SU-DHL-6 (cell line): ENCODE results near the gene POLA1.

ENCODE experiments used
- H2AFZ ChIP-seq: fragments of 200-600 bp; sonication (generic); 2 replicates; pipeline ENCODE4 v1.6.1; 2014; ENCODE audit warnings: low read depth, mild to moderate bottlenecking, moderate library complexity, mixed read lengths, antibody characterized with exemption, low read length; ENCODE audit not compliant: severe bottlenecking
- H3F3A ChIP-seq: fragments of 200-600 bp; shearing (Covaris generic); 2 replicates; pipeline ENCODE4 v1.6.0; 2016; ENCODE audit warnings: antibody characterized with exemption, mild to moderate bottlenecking; ENCODE audit not compliant: insufficient read depth
- H3K27ac ChIP-seq: fragments of 200-600 bp; sonication (generic); 2 replicates; pipeline ENCODE4 v1.5.1; 2016; ENCODE audit warnings: low read depth, mild to moderate bottlenecking, low read length, moderate library complexity, mixed read lengths
- H3K27me3 ChIP-seq: fragments of 200-600 bp; sonication (generic), shearing (Covaris generic); 2 replicates; pipeline ENCODE4 v1.6.0; 2014; ENCODE audit warnings: mild to moderate bottlenecking, low read length
- H3K36me3 ChIP-seq: fragments of 200-600 bp; sonication (generic); 2 replicates; pipeline ENCODE4 v1.6.1; 2014; ENCODE audit warnings: mild to moderate bottlenecking, low read length, mixed read lengths
- H3K4me2 ChIP-seq: fragments of 300-600, 200-600 bp; shearing (Covaris generic), sonication (generic); 2 replicates; pipeline ENCODE4 v1.6.0; 2014; ENCODE audit warnings: low read length, low read depth, mild to moderate bottlenecking; ENCODE audit not compliant: poor library complexity, severe bottlenecking
- H3K4me3 ChIP-seq: fragments of 200-600 bp; sonication (generic); 2 replicates; pipeline ENCODE4 v1.5.1; 2014; ENCODE audit warnings: antibody characterized with exemption, low read length, mild to moderate bottlenecking, mixed read lengths; ENCODE audit not compliant: insufficient read depth, poor library complexity, severe bottlenecking
- H3K79me2 ChIP-seq: fragments of 200-600 bp; sonication (generic); 2 replicates; pipeline ENCODE4 v1.6.1; 2014; ENCODE audit warnings: mild to moderate bottlenecking, low read length, moderate library complexity; ENCODE audit not compliant: insufficient read depth
- H3K9ac ChIP-seq: fragments of 200-600 bp; sonication (generic); 2 replicates; pipeline ENCODE4 v1.7.0; 2014; ENCODE audit warnings: mild to moderate bottlenecking, low read length
- H3K9me2 ChIP-seq: fragments of 200-600 bp; sonication (generic); replicated peaks from 2 replicates; pipeline ENCODE4 v1.6.1; 2014; ENCODE audit warnings: low read length; ENCODE audit not compliant: insufficient read depth
- H3K9me3 ChIP-seq: fragments of 200-600 bp; sonication (generic); 2 replicates; pipeline ENCODE4 v1.6.1; 2014; ENCODE audit warnings: low read length, mixed read lengths; ENCODE audit not compliant: insufficient read depth
- H4K20me1 ChIP-seq: fragments of 200-600 bp; sonication (generic); 2 replicates; pipeline ENCODE4 v1.6.1; 2014; ENCODE audit warnings: low read depth, mild to moderate bottlenecking, antibody characterized with exemption, low read length, moderate library complexity, mixed read lengths
- EZH2phosphoT487 ChIP-seq: fragments of 200-600 bp; sonication (generic), shearing (Covaris generic); conservative IDR thresholded peaks from 2 replicates; pipeline ENCODE4 v1.6.1; 2018; ENCODE audit warnings: mild to moderate bottlenecking, antibody characterized with exemption, low read length, moderate library complexity, mixed read lengths
- TF ChIP-seq, protein P1 (sequence below): fragments of 200-600 bp; sonication (generic); IDR thresholded peaks from one replicate; pipeline ENCODE4 v1.5.1; 2017; ENCODE audit warnings: antibody characterized with exemption, mild to moderate bottlenecking, low read length, moderate library complexity; ENCODE audit not compliant: insufficient read depth, poor library complexity, severe bottlenecking

The POLA1 gene

DNA sequence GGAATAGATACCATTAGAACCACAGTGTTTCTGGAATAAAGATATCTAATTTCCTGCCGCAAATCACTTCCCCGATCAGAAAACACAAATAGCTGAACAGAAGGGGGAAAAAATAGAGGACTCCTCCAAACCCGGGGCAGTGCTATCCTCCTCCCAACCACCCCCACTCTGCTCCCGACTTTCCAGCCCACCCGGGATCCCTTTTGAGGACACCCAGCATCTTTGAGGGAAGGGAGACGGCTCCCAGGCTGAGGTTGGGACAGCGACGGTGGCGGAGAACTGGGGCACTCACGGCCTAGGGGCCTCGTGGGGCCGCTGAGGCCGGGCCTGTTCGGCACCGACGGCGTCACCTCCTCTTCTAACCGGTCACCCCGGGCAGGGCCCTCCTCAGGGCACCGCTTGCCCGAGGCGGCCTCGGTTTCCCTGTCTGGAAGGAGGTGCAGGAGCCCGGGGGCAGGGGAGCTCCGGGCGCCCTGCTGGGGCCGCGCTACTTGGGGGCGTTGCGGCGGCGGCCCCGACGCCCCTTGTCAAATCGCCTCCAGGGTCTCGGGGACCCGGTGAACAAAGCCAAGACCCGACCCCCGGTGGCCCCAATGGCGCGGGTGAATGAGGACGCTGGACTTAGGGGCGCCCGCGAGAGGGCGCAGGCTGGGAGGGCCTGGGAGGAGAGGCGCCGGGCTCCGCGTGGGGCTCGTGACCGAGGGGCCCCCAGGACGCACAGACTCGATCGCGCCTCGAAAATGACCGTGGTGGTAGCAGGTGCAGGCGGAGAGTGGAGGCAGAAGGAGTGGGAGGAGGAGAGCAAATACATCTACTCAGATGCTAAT lies 329.0 kb downstream of the POLA1 start:
- TF ChIP-seq, protein P1, sequence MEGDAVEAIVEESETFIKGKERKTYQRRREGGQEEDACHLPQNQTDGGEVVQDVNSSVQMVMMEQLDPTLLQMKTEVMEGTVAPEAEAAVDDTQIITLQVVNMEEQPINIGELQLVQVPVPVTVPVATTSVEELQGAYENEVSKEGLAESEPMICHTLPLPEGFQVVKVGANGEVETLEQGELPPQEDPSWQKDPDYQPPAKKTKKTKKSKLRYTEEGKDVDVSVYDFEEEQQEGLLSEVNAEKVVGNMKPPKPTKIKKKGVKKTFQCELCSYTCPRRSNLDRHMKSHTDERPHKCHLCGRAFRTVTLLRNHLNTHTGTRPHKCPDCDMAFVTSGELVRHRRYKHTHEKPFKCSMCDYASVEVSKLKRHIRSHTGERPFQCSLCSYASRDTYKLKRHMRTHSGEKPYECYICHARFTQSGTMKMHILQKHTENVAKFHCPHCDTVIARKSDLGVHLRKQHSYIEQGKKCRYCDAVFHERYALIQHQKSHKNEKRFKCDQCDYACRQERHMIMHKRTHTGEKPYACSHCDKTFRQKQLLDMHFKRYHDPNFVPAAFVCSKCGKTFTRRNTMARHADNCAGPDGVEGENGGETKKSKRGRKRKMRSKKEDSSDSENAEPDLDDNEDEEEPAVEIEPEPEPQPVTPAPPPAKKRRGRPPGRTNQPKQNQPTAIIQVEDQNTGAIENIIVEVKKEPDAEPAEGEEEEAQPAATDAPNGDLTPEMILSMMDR: no peak
- TF ChIP-seq EZH2phosphoT487: no peak
- no peak overlapping the region for H3K9ac ChIP-seq
- no peaks in the 10 kb centered on the region for H3K36me3 ChIP-seq
- no peak overlapping the region for H3K4me2 ChIP-seq
- H3F3A ChIP-seq: no peaks in the 10 kb centered on the region
- H3K27ac ChIP-seq: no peak overlapping the region
- H3K9me3 ChIP-seq: no peaks in the 10 kb centered on the region
- H3K79me2 ChIP-seq: no peaks in the 10 kb centered on the region
- no peak overlapping the region for H3K4me3 ChIP-seq
- no peaks in the 10 kb centered on the region for H3K9me2 ChIP-seq
- H3K27me3 ChIP-seq: no peaks in the 10 kb centered on the region
- no peaks in the 10 kb centered on the region for H4K20me1 ChIP-seq
- no peak overlapping the region for H2AFZ ChIP-seq

DNA sequence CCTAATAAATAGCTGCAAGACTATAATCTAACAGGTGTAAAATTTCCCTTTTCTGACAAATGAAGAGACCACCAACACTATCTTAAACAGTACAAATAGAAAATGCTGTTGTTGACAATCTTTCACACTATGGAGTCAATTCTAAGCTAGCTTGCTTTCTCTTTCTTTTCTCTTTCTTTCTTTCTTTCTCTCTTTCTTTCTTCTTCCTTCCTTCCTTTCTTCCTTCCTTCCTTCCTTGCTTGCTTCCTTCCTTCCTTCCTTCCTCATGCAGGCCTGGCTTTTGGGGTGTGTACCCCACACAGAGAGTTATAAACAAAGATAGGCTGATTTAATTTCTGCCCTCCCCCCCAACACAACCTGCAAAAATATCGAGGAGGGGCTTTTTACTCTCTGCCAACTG lies 330.2 kb downstream of the POLA1 start:
- no peak overlapping the region for H3K4me3 ChIP-seq
- H3K27me3 ChIP-seq: no peaks in the 10 kb centered on the region
- H3F3A ChIP-seq: no peaks in the 10 kb centered on the region
- H2AFZ ChIP-seq: no peak overlapping the region
- no peak for TF ChIP-seq EZH2phosphoT487
- TF ChIP-seq, protein P1: no peak
- no peak overlapping the region for H3K9ac ChIP-seq
- H3K79me2 ChIP-seq: no peaks in the 10 kb centered on the region
- H3K36me3 ChIP-seq: no peaks in the 10 kb centered on the region
- H3K27ac ChIP-seq: no peak overlapping the region
- no peaks in the 10 kb centered on the region for H3K9me3 ChIP-seq
- no peak overlapping the region for H3K4me2 ChIP-seq
- H4K20me1 ChIP-seq: no peaks in the 10 kb centered on the region
- no peaks in the 10 kb centered on the region for H3K9me2 ChIP-seq

DNA sequence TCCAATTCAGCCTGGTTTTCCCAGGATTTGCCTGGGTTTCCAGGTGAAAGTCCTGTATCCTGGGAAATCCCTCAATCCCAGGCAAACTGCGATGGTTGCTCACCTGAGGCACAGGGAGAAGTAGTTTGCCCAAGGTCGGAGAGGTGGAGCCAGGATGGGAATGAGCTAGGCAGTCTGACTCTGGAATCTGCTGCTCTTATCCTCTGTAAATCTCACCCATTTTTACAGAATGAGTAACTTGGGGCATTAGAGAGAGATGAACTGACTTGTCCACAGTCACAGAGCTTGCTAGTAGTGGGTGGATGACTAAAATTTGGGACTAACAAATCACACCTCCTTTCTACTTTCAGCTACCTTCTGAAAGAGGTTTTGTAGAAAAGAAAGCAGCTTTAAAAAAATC lies 331.9 kb downstream of the POLA1 start:
- Histone ChIP-seq H3K36me3 (no peaks in the 10 kb centered on the region), H3F3A (no peaks in the 10 kb centered on the region), H3K9ac (no peak overlapping the region), H4K20me1 (no peaks in the 10 kb centered on the region), H3K4me2 (no peak overlapping the region), H3K27ac (no peak overlapping the region), H3K79me2 (no peaks in the 10 kb centered on the region), H3K9me2 (no peaks in the 10 kb centered on the region), H3K4me3 (no peak overlapping the region), H3K9me3 (no peaks in the 10 kb centered on the region), H2AFZ (no peak overlapping the region), H3K27me3 (no peaks in the 10 kb centered on the region)
- TF ChIP-seq, protein P1: no peak
- TF ChIP-seq EZH2phosphoT487: no peak
